K562 (cell line): ENCODE measurements around the gene ZNF326.

ENCODE experiments used
- CTCF ChIP-seq, 3 experiments: IDR thresholded peaks in 2 of 3; conservative IDR thresholded peaks in 1 of 3; 2 replicates each; pipeline ENCODE4 v1.5.1; 2011 to 2012; ENCODE audit warnings: low read length in 3 of 3, mild to moderate bottlenecking in 3 of 3, control low read depth in 2 of 3, improper control_type of control experiment in 1 of 3, inconsistent platforms in 1 of 3, low read depth in 1 of 3, mixed read lengths in 1 of 3, moderate library complexity in 1 of 3; ENCODE audit not compliant: insufficient read depth in 2 of 3
- E2F4 ChIP-seq: sonication (generic); formaldehyde crosslinking; IDR thresholded peaks from 2 replicates; pipeline ENCODE4 v1.8.0; 2022; ENCODE audit warnings: mild to moderate bottlenecking, low read depth, missing genetic modification reagents
- HCFC1 ChIP-seq: IDR thresholded peaks from 2 replicates; pipeline ENCODE4 v1.6.1; 2012; ENCODE audit warnings: low read depth, low read length, improper control_type of control experiment
- JUND ChIP-seq, 2 experiments: IDR thresholded peaks; 2 replicates in 1 of 2; 3 replicates in 1 of 2; pipeline ENCODE4 v1.6.1; 2011; ENCODE audit warnings: borderline replicate concordance in 2 of 2, low read depth in 2 of 2, low read length in 2 of 2, improper control_type of control experiment in 1 of 2, missing biosample characterization in 1 of 2, missing genetic modification characterization in 1 of 2, missing genetic modification reagents in 1 of 2
- MAFK ChIP-seq: IDR thresholded peaks from 2 replicates; pipeline ENCODE4 v1.6.1; 2011; ENCODE audit warnings: low read length, improper control_type of control experiment
- MAX ChIP-seq: sonication (generic); formaldehyde crosslinking; IDR thresholded peaks from 2 replicates; pipeline ENCODE4 v1.9.0; 2022; ENCODE audit warnings: mild to moderate bottlenecking, missing genetic modification reagents
- MLLT1 ChIP-seq, 2 experiments: fragments of 450-650 bp; IDR thresholded peaks; 2 replicates each; pipeline ENCODE4 v1.6.1; 2016
- POLR2A ChIP-seq: fragments of 450-650 bp; conservative IDR thresholded peaks from 2 replicates; pipeline ENCODE4 v1.6.1; 2016
- RBM39 ChIP-seq: fragments of 200-400 bp; formaldehyde crosslinking; optimal IDR thresholded peaks from 2 replicates; pipeline ENCODE3; 2018; ENCODE audit warnings: low read depth, low read length
- SMAD1 ChIP-seq: fragments of 150-350 bp; IDR thresholded peaks from 2 replicates; pipeline ENCODE4 v1.6.1; 2014; ENCODE audit warnings: low read length, low read depth; ENCODE audit not compliant: partially characterized antibody
- ZBTB34 ChIP-seq: fragments of 250-450 bp; sonication (Bioruptor Pico); IDR thresholded peaks from 2 replicates; pipeline ENCODE4 v1.8.0; 2021; ENCODE audit warnings: mild to moderate bottlenecking, moderate library complexity
- ZNF274 ChIP-seq: IDR thresholded peaks from 2 replicates; pipeline ENCODE4 v1.6.1; 2011; ENCODE audit warnings: low read depth, mild to moderate bottlenecking, low read length, moderate library complexity, borderline replicate concordance
- ZNF384 ChIP-seq: IDR thresholded peaks from 2 replicates; pipeline ENCODE4 v1.6.1; 2012; ENCODE audit warnings: low read depth, low read length, improper control_type of control experiment

- TF ChIP-seq CTCF (IDR thresholded peaks at IDR 0.05 in 2 of 3, conservative IDR thresholded peaks at IDR 0.05 in 1 of 3; ENCODE audit: insufficient read depth in 2 of 3, low read depth in 1 of 3, low read length in 3 of 3) (no peak), JUND (IDR thresholded peaks at IDR 0.05; ENCODE audit: borderline replicate concordance, low read depth, low read length) (no peak), JUND (tag; IDR thresholded peaks at IDR 0.05; ENCODE audit: borderline replicate concordance, low read depth, low read length) (no peak), HCFC1 (no peak), E2F4 (CRISPR knock-in tag) (no peak), MAX (CRISPR knock-in tag) (no peak), MLLT1 (IDR thresholded peaks at IDR 0.05) (no peak), ZNF274 (no peak), MAFK (no peak), ZBTB34 (CRISPR knock-in tag) (no peak), POLR2A (peak; percentile 78), RBM39 (no peak), SMAD1 (no peak), ZNF384 (no peak)
These were observed 914 bp downstream of the ZNF326 start for GRCh38 chr1:89995598-89996449.
